Measurements from ENCODE around the gene ZC3HAV1. TPM values are rescaled to one million over a fixed set of nuclear protein-coding genes. Genes with fewer than 3 reads are reported as not detected.

Gene ZC3HAV1
- total and polyA plus RNA-seq, 2 of the 4 experiments (the other 2 are of a cell fraction), result 9.9 to 22.4 TPM

DNA sequence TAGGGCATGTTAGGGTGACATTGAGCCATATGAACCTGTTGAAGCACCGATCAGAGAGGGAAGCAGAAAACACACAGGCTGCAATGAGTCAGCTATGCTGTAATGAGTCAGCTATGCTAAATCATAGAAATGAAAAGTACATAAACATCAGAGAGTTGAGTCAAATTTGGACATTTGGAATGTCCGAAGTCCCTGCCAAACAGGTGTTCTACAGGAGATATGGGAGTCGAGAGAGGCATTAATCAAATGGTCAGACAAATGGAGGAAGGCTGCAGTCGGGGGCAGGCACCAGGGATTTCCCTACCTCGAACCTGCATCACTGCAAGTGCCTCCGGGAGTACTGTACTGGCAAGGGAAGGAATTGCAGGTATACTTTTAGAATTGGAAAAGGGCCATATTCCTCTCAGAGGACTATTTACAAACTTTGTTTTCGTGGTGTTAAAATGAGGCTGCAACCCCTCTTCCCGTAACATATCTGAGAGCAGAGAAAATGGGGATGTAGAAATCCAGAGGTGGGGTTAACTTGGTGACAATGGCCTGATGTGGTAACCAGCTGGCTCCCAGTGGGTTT is 8.8 kb upstream of the ZC3HAV1 start:
- DNase-seq, result peak; percentile 81
- Histone ChIP-seq H4K5ac (ENCODE audit: low read depth, low read length) (no peak overlapping the region), H3K14ac (replicated peaks; ENCODE audit: low read depth, low read length) (no peak overlapping the region), H2AFZ (replicated peaks; ENCODE audit: low read length, poor library complexity) (no peak overlapping the region), H3K4ac (ENCODE audit: low read depth, low read length) (no peak overlapping the region), H3K9me1 (ENCODE audit: insufficient read depth, low read length) (no peaks in the 10 kb centered on the region), H4K8ac (ENCODE audit: low read depth in 2 of 2, low read length in 2 of 2) (no peak overlapping the region), H2BK120ac (ENCODE audit: low read depth, low read length) (no peak overlapping the region), H3K4me3 (ENCODE audit: insufficient read depth, low read depth, low read length) (no peak overlapping the region), H4K20me1 (ENCODE audit: insufficient read depth, low read length) (no peaks in the 10 kb centered on the region), H3K23ac (ENCODE audit: low read depth, low read length) (no peak overlapping the region), H3K27me3 (ENCODE audit: control insufficient read depth, insufficient read depth, low read length) (peaks cover 8% of the 10 kb centered on the region), H3K79me1 (ENCODE audit: low read depth in 1 of 2, low read length in 2 of 2) (no peaks in the 10 kb centered on the region), H2BK5ac (ENCODE audit: low read depth, low read length, poor library complexity, severe bottlenecking) (no peak overlapping the region), H4K91ac (ENCODE audit: insufficient read depth, low read depth, low read length) (no peak overlapping the region), H3K4me2 (ENCODE audit: low read depth, low read length) (peak overlapping the region; percentile 48; the same call in 1 of the 2 replicates), H2BK15ac (ENCODE audit: low read depth, low read length) (no peak overlapping the region), H3K4me1 (ENCODE audit: control insufficient read depth, insufficient read depth, low read length) (peaks cover 5% of the 10 kb centered on the region), H2BK20ac (ENCODE audit: low read depth, low read length) (no peak overlapping the region), H3K27ac (ENCODE audit: insufficient read depth, low read length) (no peak overlapping the region), H3K36me3 (ENCODE audit: control insufficient read depth, insufficient read depth, low read length) (no peaks in the 10 kb centered on the region), H3K9me3 (ENCODE audit: control insufficient read depth, insufficient read depth, low read length) (no peaks in the 10 kb centered on the region), H2AK9ac (replicated peaks; ENCODE audit: low read depth, low read length, poor library complexity) (no peak overlapping the region), H2AK5ac (ENCODE audit: low read depth, low read length) (no peak overlapping the region), H3K9ac (ENCODE audit: low read depth, low read length) (no peak overlapping the region), H3K18ac (ENCODE audit: low read depth, low read length) (no peak overlapping the region), H3K56ac (ENCODE audit: extremely low read depth, insufficient read depth, low read length) (no peak overlapping the region)
- intact Hi-C loops (cut with micrococcal nuclease) (no loop called here), in situ Hi-C loops (cut with MboI; ENCODE audit: low sequenced_read_pairs) (no loop called here), dilution Hi-C loops (cut with HindIII; ENCODE audit: low sequenced_read_pairs, unreplicated experiment) (no loop called here)
- WGBS, 2 experiments (ENCODE audit: extremely low coverage in 2 of 2, insufficient read length in 1 of 2), result 0% methylated on average over 2 of the region's 8 CpGs; no CpG with 5 or more reads in 1 of the 2 experiments
- ChIA-PET POLR2A (ENCODE audit: unreplicated experiment) (no interaction called here), CTCF (no interaction called here)
- peak; percentile 81 for ATAC-seq (ENCODE audit: low read depth)
- peak; percentile 46 for TF ChIP-seq RCOR1 (IDR thresholded peaks at IDR 0.05; ENCODE audit: insufficient replicate concordance, low read length)
- no peak for TF ChIP-seq ELK1 (IDR thresholded peaks at IDR 0.05; ENCODE audit: borderline replicate concordance, low read depth, low read length)
- TF ChIP-seq BHLHE40 (IDR thresholded peaks at IDR 0.05; ENCODE audit: low read depth, low read length), result no peak
- TF ChIP-seq SMC3 (IDR thresholded peaks at IDR 0.05; ENCODE audit: low read depth, low read length), result no peak
- peak; percentile 88 for TF ChIP-seq FOS (IDR thresholded peaks at IDR 0.05; ENCODE audit: low read depth, low read length)
- peak; percentile 29; the same call in 1 of the 2 replicates for TF ChIP-seq CEBPB (IDR thresholded peaks at IDR 0.05; ENCODE audit: low read depth, low read length)
- peak; percentile 2; the same call in 1 of the 2 replicates for TF ChIP-seq MAFK (IDR thresholded peaks at IDR 0.05; ENCODE audit: low read depth, low read length)
- TF ChIP-seq RAD21 (IDR thresholded peaks at IDR 0.05; ENCODE audit: low read length), result no peak
- TF ChIP-seq POLR2A (IDR thresholded peaks at IDR 0.05; ENCODE audit: low read depth, low read length), result no peak
- no peak for TF ChIP-seq MXI1 (IDR thresholded peaks at IDR 0.05; ENCODE audit: borderline replicate concordance, low read depth, low read length)
- TF ChIP-seq, protein P1, sequence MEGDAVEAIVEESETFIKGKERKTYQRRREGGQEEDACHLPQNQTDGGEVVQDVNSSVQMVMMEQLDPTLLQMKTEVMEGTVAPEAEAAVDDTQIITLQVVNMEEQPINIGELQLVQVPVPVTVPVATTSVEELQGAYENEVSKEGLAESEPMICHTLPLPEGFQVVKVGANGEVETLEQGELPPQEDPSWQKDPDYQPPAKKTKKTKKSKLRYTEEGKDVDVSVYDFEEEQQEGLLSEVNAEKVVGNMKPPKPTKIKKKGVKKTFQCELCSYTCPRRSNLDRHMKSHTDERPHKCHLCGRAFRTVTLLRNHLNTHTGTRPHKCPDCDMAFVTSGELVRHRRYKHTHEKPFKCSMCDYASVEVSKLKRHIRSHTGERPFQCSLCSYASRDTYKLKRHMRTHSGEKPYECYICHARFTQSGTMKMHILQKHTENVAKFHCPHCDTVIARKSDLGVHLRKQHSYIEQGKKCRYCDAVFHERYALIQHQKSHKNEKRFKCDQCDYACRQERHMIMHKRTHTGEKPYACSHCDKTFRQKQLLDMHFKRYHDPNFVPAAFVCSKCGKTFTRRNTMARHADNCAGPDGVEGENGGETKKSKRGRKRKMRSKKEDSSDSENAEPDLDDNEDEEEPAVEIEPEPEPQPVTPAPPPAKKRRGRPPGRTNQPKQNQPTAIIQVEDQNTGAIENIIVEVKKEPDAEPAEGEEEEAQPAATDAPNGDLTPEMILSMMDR (conservative IDR thresholded peaks at IDR 0.05; ENCODE audit: low read depth, low read length), result no peak
- no peak for TF ChIP-seq MAZ (IDR thresholded peaks at IDR 0.05; ENCODE audit: borderline replicate concordance, low read depth, low read length)
- TF ChIP-seq USF2 (IDR thresholded peaks at IDR 0.05; ENCODE audit: low read depth, low read length), result no peak
- TF ChIP-seq CHD1 (IDR thresholded peaks at IDR 0.05; ENCODE audit: low read depth, low read length), result no peak
- TF ChIP-seq RFX5 (IDR thresholded peaks at IDR 0.05; ENCODE audit: low read depth, low read length), result no peak
- TF ChIP-seq NFE2L2 (IDR thresholded peaks at IDR 0.05; ENCODE audit: low read depth, low read length), result peak; percentile 50; the same call in 1 of the 2 replicates
- BruUV-seq (replicated peaks), result no TSS peak
